ENCODE results near the gene BCAP29. TPM values are rescaled to one million over a fixed set of nuclear protein-coding genes. Genes with fewer than 3 reads are reported as not detected.

BCAP29 gene
- total RNA-seq, 1 experiment from 2014 or later = 115 TPM

- no peak for DNase-seq (ENCODE audit: low read depth)
Measured at GRCh38 chr7:107666790-107667189, 86.7 kb downstream of the BCAP29 start.

- DNase-seq (ENCODE audit: low read depth) = no peak
Measured at GRCh38 chr7:107667341-107667740, 87.3 kb downstream of the BCAP29 start.

- DNase-seq (ENCODE audit: low read depth) = no peak
Measured at GRCh38 chr7:107668296-107668695, 88.2 kb downstream of the BCAP29 start.

Other genes with a start within 250 kb of the BCAP29 start
- not detected in 2 replicates for gene GPR22, start 110.2 kb upstream of the BCAP29 start, total RNA-seq (2014; rRNA removed; shearing (Covaris generic))
- gene COG5, start 16.3 kb upstream of the BCAP29 start, total RNA-seq (2014; rRNA removed; shearing (Covaris generic)) = 20.5 and 21.5 TPM in 2 replicates
- gene DUS4L, start 16.3 kb upstream of the BCAP29 start, total RNA-seq (2014; rRNA removed; shearing (Covaris generic)) = 10.7 and 11.9 TPM in 2 replicates
- gene SLC26A4, start 80.6 kb downstream of the BCAP29 start, total RNA-seq (2014; rRNA removed; shearing (Covaris generic)) = 1.4 and 1.5 TPM in 2 replicates
- gene CBLL1, start 163.9 kb downstream of the BCAP29 start, total RNA-seq (2014; rRNA removed; shearing (Covaris generic)) = 43.4 and 44.9 TPM in 2 replicates
- not detected in 2 replicates for gene SLC26A3, start 223.0 kb downstream of the BCAP29 start, total RNA-seq (2014; rRNA removed; shearing (Covaris generic))

Data from RPMI7951 (cell line).